ENCODE measurements around the gene NLRP5.
A peak's percentile ranks its signal among the peaks of the same experiment; 100 is the strongest.

- TF ChIP-seq POLR2AphosphoS5 (IDR thresholded peaks at IDR 0.05) (no peak), POLR2A (IDR thresholded peaks at IDR 0.05) (no peak), CTCF (IDR thresholded peaks at IDR 0.05) (peak; percentile 81 to 95 (median 86)), EP300 (IDR thresholded peaks at IDR 0.05) (no peak)
Observed at GRCh38 chr19:56066152-56067023, 79.8 kb downstream of the NLRP5 start.
